ENCODE data around the gene CST6.
A peak's percentile ranks its signal among the peaks of the same experiment; 100 is the strongest.

CST6 gene, protein sequence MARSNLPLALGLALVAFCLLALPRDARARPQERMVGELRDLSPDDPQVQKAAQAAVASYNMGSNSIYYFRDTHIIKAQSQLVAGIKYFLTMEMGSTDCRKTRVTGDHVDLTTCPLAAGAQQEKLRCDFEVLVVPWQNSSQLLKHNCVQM

DNA sequence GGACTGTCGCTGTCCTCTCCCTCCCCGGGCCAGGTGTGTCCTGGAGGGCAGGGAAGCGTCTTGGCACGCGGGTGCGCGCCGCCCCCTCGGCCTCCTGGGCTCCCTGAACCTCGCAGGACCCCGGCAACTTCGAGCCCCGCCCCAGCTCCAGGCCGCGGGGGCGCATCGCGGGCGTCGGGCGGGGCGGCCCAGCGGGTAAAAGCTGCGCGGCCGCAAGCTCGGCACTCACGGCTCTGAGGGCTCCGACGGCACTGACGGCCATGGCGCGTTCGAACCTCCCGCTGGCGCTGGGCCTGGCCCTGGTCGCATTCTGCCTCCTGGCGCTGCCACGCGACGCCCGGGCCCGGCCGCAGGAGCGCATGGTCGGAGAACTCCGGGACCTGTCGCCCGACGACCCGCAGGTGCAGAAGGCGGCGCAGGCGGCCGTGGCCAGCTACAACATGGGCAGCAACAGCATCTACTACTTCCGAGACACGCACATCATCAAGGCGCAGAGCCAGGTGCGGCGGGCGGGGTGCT, at the start of gene CST6:
TSS of gene CST6 (plus strand) at position 224 of the 519 bp plus-strand sequence. CDS start at position 261, 37 bp downstream.
- DNase-seq, result no peak

DNA sequence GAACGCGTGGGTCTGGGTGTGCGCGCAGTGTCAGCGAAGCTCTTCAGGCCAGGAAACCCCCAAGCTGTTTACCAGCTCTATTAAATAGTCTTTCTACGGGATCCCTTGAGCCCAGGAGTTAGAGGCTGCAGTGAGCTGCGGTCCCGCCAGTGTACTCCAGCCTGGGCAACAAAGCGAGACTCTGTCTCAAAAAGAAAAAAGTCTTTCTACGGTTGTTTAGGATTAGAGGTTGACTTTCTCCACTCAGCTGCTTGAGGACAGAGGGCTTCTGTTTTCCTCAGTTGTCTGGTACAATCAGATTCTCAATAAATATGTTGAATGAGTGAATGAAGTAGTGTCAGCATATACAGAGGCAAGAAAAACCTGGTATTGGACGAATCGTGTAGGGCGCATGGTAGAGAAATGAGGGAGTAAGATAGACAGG, 49.7 kb upstream of the CST6 start:
- DNase-seq, result no peak

DNA sequence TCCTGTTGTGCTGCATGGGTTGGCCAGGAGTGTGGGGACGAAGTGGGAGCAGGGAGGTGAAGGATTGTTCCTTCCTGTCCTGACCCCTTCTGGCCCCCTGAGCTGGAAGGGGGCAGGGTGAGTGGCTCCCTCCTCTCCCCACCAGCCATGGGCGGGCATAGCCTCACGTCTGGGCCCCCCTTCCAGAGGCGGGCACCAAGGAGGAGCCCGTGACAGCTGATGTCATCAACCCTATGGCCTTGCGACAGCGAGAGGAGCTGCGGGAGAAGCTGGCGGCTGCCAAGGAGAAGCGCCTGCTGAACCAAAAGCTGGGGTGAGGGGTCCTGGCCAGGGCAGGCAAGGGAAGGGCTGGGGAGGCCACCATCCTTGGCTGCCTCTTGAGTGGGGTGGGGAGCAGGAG, 46.9 kb upstream of the CST6 start:
- no peak for DNase-seq

DNA sequence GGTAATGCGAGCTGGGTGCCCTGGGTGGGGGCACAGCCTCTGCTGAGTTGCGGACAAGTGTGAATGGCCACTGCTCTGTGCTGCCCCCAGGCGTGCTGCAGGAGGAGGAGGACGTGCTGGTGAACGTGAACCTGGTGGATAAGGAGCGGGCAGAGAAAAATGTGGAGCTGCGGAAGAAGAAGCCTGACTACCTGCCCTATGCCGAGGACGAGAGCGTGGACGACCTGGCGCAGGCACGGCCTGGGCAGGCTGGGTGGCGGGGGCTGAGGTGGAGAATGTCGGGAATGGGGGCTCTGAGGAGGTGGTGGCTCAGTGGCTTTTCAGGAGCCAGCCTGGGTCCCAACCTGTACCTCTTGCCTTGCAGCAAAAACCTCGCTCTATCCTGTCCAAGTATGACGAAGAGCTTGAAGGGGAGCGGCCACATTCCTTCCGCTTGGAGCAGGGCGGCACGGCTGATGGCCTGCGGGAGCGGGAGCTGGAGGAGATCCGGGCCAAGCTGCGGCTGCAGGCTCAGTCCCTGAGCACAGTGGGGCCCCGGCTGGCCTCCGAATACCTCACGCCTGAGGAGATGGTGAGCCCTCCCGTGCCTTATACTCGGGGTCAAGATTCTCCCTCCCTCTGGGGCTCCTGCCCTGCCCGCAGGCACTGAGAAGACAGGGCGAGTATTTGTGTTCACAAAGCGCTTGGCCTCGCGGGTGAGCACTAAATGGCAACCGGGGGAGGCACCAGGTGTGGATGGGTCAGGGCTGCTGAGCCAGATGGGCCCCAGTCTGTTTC, 45.6 kb upstream of the CST6 start:
- no peak for DNase-seq

DNA sequence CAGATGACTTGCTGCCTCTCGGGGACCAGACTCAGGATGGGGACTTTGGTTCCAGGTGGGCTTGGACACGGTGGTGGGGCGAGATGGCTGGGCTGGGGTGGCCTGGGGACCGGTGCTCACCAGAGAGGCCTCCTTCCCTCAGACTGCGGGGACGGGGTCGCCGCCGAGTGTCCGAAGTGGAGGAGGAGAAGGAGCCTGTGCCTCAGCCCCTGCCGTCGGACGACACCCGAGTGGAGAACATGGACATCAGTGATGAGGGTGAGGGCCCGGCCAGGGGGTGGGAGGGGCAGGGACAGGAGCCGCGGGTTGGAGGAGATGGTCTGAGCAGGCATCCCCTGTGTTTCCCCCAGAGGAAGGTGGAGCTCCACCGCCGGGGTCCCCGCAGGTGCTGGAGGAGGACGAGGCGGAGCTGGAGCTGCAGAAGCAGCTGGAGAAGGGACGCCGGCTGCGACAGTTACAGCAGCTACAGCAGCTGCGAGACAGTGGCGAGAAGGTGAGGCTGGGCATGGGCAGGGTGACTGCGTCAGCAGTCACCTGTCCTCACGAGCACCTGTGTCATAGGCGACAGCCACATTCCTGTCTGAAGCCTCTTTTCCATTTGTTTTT, 44.4 kb upstream of the CST6 start:
- no peak for DNase-seq

DNA sequence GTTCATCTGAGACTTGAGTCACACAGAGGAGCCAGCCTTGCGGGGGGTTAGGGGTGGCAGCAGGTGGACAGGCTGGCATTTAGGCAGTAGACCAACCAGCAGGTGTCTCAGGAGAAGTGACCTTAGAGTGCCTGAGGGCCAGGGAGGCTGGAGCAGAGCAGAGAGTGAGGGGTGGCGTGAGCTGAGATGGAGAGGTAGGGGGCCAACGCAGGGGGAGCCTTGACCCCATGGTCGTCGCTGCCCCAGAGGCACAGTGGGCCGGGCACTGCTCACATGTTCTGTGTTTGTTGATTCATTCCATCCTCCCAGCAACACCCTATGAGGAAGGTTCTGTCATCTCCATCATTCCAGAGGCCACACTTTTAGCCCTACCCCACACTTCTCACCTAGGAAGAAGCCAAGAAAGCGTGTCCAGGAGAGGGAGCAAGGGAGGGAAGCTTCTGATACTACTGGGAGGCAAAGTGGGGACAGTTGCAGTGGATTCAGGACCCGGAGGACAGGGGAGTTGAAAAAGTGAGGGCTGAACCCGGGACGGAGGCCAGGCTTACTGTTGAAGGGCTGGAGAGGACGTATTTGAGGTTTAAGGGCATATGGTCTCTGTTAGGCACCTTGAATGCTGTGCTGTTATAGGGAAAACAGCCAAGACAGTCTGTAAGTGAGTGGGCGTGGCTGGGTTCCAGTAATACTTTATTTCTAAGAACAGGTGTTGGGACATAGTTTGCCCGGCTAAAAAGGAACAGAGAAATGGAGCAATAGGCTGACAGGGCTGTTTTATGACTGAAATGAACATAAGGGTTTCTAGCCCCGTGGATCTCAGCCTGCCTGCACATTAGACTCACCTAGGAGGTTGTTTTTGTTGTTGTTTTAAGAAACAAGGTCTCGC, 43.0 kb upstream of the CST6 start:
- DNase-seq, result no peak

DNA sequence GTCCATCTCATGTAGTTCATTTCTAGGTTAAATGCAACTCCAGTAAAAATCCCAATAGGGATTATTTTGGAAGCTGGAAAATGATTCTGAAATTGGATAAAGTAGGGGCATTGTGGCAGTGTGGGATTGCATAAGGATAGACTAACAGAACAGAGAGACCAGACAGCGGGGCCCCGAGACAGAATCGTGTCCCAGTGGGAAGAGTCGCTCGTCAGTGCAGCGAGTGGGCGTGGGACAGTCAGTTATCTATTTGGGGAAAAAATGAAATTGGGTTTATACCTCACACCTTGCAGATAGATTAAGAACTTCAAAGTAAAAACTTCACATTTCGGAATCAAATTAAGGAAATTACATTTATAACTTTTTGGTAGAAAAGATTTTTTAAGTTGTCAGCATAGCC, 39.7 kb upstream of the CST6 start:
- no peak for DNase-seq

DNA sequence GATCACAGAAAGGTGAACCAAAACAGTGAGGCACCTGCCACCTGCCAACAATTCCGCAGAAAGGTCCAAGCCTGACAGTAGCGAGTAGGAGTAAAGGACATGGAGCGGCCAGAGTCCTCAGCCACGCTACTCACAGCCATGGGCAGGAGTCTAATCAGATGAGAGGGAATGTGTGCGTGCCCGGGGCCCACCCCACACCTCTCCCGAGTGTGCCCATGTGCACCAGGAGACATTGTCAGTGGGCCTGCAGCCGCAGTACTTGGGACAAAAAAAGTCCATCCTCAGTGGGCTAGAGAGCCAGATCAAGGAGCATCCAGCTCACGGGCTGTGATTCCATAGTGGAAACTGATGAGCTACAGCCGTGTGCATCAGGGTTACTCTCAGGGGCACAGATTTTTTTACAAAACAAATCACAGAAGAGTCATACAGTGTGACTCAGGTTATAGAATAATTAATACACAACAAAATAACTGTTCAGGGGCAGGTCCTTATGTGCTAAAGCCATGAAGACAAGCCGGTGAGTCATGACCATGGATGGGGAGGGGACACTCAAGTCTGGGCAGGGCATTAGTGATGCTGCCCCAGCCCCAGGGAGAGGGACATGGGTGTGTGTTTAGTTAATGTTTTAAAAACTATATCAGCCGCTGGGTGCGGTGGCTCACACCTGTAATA, 38.2 kb upstream of the CST6 start:
- no peak for DNase-seq

DNA sequence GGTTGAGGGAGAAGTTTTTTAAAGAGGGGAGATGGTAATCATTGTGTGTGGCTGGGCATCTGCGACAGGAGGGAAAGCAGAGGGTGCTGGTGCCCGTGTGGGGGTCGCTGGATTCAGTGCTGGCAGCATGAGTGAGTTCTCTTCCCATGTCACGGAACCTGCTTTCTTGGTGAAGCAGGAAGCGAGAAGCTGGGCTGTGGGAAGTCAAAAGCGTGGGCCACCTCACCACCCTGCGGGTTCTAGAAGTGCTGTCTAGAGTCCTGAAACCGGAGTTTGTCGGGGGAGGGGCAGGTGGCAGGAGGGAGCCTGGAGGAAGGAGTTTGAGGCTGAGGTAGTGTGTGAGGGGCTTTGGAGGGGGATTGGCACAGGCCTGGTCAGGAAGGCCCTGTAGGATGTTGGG, 36.0 kb upstream of the CST6 start:
- DNase-seq, result no peak

DNA sequence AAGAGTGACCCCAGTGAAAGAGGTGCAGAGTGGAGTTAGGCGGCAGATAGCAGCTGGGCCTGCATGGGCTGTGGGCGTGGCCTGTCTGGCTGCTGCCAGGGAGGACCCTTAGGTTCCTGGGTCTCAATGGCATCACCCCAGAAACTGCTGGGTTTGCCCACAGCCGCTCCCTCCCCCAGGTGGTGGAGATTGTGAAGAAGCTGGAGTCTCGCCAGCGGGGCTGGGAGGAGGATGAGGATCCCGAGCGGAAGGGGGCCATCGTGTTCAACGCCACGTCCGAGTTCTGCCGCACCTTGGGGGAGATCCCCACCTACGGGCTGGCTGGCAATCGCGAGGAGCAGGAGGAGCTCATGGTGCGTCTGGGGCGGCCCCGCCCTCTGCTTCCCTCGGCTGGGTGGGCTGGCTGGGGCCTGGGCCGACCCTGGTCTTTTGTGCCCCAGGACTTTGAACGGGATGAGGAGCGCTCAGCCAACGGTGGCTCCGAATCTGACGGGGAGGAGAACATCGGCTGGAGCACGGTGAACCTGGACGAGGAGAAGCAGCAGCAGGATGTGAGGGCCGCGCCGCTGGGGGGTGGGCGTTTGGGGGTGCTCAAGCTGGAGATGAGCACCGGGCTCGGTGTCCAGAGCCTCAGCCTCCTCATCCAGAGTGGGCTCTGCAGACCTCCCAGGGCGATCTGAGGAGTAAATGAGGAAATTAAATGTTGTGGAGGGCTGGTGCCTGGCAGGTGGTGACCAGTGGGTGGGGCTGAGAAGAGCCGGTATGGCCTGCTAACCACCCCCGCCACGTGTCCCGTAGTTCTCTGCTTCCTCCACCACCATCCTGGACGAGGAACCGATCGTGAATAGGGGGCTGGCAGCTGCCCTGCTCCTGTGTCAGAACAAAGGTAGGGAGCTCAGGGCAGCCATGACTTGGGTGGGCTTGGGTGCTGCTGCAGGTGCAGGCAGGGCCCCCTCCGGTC, 35.3 kb upstream of the CST6 start:
- DNase-seq, result no peak

DNA sequence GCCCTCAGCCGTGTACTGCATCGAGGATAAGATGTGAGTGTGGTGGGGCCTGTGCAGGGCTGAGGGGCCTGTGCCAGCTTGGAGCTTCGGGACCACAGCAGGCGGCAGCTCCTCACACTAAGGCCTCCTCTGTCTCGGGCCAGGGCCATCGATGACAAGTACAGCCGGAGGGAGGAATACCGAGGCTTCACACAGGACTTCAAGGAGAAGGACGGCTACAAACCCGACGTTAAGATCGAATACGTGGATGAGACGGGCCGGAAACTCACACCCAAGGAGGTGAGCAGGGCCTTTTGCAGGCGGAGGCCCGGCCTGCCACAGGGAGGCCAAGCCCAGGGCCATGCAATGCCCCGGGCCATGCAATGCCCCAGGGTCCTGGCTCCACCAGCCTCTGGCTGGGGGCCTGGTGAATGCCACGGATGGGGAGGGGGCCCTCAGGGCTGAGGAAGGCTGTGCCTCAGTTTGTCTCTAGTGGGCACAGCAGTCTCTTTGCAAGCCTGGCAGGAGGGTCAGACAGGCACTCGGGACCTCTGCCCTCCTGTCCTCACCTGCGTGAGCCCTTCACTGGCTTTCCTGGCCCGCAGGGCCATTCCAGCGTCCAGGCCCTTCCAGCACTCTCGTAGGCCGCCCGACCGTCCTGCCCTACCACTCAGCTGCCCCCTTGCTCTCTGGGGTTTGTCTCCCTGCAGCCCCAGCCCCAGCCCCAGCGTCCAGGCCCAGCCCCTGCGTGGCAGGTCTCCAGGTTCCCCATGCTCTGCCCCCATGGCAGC, 34.0 kb upstream of the CST6 start:
- no peak for DNase-seq

DNA sequence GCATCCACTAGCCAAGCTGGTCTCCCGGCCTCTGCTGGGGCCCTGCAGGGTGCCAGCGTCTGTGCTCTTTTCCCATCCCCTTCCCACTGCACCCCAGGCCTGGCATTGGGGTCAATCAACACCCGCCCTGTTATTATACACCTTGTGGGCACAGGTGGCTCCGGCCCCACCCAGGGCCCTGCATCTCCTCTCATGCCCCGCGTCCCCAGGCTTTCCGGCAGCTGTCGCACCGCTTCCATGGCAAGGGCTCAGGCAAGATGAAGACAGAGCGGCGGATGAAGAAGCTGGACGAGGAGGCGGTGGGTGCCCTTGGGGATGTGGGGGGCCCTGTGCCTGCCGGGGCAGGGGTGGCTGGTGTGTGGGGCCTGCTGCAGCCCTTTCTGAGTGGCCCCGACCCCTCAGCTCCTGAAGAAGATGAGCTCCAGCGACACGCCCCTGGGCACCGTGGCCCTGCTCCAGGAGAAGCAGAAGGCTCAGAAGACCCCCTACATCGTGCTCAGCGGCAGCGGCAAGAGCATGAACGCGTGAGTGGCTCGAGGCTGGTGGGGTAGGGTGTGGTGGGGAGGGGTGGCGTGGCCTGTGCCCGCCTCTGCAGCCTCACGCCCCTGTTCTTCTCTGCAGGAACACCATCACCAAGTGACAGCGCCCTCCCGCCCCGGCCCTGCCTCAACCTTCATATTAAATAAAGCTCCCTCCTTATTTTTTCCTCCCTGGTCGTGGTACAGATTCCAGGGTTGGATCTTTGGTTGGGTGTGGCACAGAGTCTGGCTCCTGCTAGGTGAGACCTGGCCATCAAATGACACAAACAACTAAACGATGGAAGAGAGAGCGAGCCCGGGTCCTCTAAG, 33.2 kb upstream of the CST6 start:
- no peak for DNase-seq

DNA sequence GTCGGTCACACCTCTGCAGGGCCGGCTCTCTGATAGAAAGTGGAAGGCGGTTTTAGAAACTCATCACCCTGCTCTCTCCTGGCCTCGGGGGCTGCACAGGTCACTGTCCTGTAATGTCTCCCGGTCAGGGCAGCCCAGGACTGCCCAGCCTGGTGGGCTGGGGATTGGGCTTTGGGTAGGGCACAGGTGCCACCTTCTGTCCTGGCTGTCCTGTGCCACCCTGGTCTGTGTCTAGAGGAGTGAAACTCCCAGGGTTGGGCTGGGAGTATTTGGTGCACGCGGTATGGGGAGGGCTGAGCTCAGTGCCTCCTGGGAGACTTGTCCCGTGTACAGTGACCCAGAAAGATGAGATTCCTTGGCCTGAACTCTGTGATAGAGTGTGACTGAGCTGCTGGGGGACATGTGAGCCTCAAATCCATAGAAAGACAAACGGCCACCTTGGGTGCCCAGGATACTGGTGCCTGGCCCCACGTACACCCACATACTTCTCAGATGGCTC, 32.5 kb upstream of the CST6 start:
- no peak for DNase-seq

DNA sequence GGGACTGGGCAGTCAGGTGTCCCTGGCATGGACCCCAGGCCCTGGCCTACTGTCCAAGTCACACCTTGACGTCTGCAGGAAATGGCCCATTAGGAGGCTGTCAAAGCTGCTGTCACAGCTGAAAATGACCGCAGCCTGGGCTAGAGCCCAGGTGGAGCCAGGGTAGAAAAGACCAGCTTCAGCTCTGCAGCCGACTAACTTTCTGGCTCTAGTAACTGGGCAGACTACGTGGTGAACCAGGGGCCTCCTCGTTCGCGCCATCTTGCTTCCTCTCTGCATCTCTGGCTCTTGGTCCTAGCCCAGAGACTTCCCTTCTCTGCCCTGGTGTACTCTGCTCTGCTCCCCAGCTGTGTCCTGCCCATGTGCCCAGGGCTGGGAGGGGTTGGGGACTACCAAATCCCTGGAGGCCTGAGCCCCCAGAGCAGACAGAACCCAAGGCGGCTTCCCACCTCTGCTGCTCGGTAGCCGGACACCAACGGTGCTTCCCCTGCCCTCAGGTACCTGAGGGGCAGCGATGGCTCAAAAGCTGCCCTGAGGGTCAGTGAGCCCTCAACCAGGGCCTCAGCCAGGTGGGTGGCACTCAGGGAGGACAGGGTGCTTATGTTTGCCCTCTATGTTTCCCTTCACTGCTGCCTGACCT, 30.6 kb upstream of the CST6 start:
- peak in 1 of 2 experiments; percentile 8 for DNase-seq

DNA sequence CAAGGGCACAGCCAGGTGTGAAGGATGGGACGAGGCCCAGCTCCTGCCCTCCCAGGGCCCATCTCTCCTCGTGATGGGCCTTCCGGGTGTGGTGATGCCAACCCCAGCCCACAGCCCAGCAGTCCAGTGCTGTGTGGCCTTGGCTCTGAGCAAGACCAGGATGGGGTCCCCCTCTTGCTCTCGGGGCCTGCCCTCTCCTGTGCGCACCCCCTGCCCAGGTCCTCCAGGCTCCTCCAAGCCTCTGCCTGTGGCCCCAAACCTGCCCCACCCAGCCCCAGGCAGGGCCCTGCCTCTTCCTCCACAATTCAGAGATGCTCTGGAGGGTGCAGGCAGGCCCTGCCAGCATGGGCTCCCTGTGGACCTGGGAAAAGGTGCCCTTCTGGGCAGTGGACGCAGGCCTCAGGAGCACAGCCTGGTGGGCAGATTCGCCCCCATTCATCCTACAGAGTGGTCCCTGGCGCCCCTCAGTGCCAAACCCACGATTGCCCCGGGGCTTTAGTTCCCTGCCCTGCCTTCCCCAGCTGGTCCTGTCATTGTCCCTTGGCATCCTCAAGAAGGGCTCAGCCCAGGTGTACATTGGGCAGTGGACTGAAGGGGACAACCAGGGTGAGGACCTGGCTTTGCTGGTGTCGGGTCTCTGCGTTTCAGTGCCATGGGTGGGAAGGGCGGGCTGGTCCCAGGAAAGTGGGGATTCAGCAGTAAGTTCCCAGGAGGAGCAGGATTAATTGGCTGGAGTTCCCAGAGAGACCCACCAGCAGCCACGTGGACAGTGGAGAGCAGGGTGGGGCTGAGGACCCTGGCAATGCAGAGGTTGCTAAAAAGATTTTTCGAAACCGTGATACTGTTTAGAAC, 29.6 kb upstream of the CST6 start:
- DNase-seq, result no peak

DNA sequence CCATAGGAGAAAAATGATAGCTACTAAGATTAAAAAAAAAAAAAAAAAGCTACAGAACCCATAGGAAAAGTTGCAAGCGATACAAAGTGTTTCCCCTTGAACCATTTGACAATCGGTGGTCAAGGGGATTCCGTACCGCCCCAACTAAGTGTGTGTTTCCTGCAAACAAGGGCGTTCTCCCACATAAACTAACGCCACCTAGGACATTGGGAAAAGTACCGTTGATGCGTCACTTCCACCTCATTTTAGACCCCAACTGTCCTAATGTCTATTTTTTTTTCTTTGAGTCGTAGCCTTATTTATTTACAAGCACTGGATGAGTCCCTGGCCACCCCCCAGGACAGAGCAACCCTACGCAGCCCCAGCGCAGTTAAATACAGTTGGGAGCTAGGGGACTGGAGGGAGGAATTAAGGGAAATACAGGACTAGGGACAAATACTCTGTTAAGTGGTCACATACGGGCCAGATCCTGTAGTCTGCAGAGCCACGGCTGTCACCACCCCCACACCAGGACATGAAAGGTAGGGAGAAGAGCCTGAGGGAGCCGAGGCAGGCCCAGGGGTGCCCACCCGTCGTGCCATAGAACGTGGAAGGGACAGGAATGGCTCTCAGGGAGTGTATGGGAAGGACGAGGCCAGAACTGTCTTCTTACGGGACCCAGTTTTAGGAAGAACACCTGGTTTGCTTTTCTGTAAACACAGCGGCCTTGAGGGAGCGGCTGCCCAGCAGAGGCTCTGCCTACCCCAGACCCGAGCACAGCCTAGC, 28.8 kb upstream of the CST6 start:
- no peak for DNase-seq

DNA sequence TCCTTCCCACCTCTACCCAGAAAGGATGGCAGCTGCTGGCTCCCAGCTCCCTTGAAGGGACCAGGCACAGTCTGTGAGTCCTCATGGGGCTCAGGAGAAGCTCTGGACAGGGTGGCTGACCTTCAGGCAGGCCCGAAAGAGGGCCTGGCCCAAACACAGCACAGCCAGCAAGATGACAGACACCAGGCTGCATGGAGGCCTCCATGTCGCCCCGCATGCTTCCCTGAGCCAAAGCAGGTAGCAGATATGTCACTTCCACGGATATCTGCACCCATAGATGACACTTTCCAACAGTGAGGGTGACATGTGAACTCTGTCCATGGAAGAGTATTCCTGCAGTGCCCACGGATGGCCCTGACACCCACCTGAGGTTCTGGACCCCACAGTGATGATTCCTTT, 28.2 kb upstream of the CST6 start:
- DNase-seq, result no peak

Data from NCI-H2081 (cell line).